HG03025 (cell line): Measurements from ENCODE around the gene SAE1.
"Not testable (repeated sequence)": the region's sequence is repeated elsewhere in the genome, so short reads cannot be mapped to it uniquely, and the experiment has no call there.

ENCODE experiments used
- ATAC-seq: cut with Tn5 transposase; IDR thresholded peaks from one replicate; pipeline ENCODE4 v1.9.1; 2021; ENCODE audit warnings: mild to moderate bottlenecking, moderate library complexity; ENCODE audit not compliant: unreplicated experiment, low FRiP score

The SAE1 gene

DNA sequence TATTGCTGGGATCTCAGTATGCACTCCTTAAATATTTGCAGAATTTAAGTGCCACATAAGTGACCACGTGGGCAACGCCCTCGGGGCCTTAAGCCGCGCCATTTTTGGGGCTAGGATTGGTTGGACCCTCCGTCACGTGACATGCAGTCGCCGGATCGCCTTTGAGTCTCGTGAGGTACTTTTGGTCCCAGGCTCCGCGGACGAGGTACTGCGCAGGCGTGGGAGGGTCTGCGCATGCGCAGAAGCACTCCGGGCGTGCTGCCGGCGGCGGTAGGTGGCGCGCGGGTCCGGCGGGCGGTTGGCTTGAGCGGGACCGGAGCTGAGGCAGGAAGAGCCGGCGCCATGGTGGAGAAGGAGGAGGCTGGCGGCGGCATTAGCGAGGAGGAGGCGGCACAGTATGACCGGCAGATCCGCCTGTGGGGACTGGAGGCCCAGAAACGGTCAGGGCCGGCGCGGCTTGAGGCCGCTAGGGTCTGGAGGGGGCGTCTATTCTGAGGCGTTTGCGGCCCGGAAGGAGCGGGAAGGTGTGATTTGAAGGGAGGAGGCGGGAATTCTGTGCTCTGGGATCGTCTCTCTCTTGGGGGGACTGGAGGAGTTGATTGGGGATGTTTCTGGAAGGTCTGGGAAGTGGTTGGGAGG, at the start of gene SAE1:
TSS of gene SAE1 (plus strand) at position 247 of the 639 bp plus-strand sequence. CDS start at position 343, 96 bp downstream.
- peak; percentile 69 for ATAC-seq

GRCh38 chr19:47081095-47081494, 49.5 kb upstream of the SAE1 start:
- ATAC-seq, result no peak

- no peak for ATAC-seq
Measured at GRCh38 chr19:47082493-47082892, 48.1 kb upstream of the SAE1 start.

GRCh38 chr19:47084879-47085439, 45.7 kb upstream of the SAE1 start:
- no peak for ATAC-seq

- no peak for ATAC-seq
Measured at GRCh38 chr19:47086280-47086679, 44.4 kb upstream of the SAE1 start.

- ATAC-seq, result no peak
Measured at GRCh38 chr19:47089767-47090350, 40.8 kb upstream of the SAE1 start.

GRCh38 chr19:47093254-47093653, 37.4 kb upstream of the SAE1 start:
- ATAC-seq, result no peak

- ATAC-seq, result no peak
Measured at GRCh38 chr19:47093841-47094240, 36.8 kb upstream of the SAE1 start.

DNA sequence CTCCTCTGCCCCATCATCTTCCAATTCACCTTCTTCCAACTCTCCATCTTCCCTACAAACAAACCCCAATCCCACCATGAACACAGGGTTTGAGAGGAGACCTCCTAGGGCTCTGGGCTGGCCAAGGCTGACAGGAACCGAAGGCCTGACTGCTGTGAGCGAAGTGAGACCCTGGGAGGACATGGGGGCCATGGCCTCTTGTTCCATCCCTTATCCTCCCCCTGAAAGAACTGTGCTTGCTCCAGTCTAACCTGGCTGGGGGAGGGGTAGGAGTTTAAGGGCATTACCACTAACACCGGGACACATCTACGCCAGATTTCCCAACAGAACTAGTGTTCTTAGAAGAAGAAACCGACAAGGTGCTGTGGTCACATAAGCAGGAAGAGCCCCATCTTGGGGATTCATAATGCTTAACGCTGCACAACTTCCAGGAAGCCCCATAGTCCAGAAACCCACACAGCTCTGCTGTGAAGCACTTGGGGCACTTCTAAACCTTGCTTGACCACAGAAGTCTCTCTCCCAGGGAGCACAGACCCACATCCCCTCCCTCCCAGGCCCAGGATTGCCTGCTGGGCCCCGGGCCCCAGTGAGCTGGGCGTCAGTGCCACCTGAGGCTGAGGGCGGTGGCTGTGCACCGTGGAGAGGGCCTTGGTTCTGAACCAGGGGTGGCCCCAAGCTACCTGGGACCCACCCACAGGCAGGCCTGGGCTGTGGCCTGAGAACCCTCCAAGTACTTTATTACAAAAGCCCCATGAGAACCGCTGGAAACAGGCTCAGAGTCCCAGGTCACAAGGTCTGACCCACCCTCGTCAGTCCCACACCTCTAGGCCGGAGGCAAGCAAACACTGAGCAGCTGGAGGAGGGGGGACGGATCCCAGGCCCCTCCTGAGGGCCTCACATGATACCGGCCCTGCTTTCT, 35.8 kb upstream of the SAE1 start:
- ATAC-seq, result no peak

- no peak for ATAC-seq
Measured at GRCh38 chr19:47095476-47096099, 35.0 kb upstream of the SAE1 start.

DNA sequence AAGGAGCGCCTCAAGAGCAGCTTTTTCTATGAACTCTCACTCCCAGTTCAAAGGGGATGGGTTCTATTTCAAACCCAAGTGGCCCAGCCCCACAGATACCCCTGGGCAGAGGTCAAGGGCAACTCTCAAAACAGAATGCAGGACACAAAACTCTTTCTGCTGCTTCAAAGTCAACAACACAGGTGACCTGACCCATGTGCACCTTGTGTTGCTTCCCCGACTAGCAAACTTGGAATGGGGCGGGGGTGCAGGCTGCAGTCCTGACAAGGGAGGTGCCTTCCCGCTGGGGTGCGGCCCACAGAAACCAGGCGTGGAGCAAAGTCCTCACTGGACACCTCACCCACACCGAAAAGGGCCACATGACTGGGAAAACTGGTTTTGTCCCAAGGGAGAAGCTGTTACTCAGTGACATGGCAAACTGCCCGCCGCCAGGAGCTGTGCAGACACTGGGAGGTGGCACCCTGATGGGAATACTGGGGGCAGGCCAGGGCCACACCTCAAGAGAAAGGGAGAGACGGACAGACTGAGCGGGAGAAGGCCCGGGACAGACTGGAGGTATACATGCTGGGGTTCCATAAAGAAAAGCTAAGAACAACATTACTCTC, 34.4 kb upstream of the SAE1 start:
- no peak for ATAC-seq

- ATAC-seq, result no peak
Measured at GRCh38 chr19:47096721-47097120, 33.9 kb upstream of the SAE1 start.

DNA sequence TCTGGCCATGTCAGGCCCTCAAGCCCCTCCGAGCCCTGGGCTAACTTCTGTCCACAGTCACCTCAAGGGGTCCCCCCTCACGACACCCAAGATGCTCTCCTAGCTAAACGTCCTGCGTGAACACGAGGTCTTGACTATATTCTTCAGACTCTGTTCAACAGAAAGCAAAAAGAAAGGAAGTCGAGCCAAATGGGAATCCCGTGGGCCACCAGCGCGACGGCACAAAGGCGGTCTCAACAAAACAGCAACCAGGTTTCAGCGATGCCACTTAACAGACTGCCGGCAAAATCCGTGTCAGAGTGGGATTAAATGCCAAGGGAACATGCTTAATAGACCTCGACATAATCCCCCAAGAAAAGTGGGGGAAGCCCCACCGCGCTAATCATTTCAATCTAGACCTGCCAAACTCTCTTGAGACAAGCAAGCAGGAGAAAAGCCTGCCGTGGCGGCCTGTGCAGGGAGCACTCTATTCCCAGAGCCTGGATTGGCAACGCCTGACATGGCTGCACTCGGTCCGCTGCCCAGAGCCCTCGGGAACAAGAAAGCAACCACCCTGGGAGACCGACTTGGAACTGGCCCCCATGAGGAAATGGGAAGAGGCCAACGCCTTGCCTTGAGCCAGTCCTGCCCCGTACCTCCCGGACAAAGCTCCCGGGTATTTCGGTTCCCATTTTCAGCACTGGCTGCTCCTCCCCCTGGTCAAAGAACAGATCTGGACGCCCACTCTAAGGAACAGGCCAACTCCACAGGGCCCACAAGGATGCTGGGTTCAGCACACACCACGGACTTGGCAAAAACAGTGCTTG, 33.0 kb upstream of the SAE1 start:
- ATAC-seq, result no peak

- ATAC-seq, result no peak
Measured at GRCh38 chr19:47098608-47099007, 32.0 kb upstream of the SAE1 start.

DNA sequence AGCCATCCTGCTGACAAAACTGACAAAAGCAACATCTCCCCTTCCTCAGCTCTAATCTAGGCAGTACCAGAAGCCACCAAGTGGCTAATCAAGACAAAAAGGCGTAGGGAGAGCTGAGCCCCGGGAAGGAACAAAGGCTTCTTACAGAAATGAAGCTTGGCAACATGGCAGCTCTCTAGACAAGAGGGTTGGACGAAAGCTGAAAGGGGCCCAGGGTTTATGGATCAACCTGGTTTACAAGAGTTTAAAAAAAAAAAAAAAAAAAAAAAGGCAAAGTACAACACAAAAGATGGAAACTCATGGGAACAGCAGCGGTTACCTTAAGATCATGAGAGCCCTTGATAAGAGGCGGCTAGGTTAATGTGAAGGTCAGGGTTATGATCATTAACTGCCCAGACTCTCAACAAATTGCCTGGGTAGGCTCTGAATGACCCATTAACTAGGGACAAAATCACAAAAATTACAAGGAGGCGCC, 31.0 kb upstream of the SAE1 start:
- no peak for ATAC-seq

GRCh38 chr19:47100290-47100689, 30.3 kb upstream of the SAE1 start:
- no peak for ATAC-seq

- not testable (repeated sequence) for ATAC-seq
Measured at GRCh38 chr19:47101116-47101515, 29.5 kb upstream of the SAE1 start.

DNA sequence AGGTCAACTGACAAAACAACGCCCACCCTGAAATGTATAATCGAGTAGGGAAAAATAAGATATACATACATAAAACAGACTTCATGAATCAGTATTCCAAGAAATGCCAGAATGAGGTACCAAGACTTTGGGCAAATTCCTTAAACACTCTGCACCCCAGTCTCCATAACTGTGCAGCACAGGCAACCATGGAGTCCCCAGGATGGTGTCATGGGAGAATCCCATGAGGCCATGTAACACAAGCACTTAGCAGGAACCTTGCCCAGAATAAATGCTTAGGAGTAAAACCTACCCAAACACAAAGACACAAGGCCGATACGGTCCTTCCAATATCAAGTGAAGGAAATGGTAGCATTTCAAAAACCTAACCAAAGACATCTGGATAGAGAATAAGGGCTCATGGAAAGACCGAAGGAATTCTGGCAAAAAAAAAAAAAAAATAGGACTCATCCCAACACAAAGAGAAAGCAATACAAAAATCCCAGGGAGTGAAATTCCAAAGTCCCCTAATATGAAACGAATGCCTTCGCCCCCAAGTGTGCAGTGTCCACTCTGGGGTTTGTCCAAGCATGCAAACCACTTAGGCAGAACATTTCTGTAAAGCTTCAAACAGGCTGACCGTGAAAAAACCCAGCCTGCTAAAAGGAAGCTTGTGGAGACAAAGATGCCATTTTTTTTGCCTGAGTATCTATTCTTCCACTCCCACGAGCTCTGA, 28.1 kb upstream of the SAE1 start:
- no peak for ATAC-seq

GRCh38 chr19:47104680-47105079, 26.0 kb upstream of the SAE1 start:
- no peak for ATAC-seq
